Measurements from ENCODE around the gene OR10V1. TPM values are rescaled to one million over a fixed set of nuclear protein-coding genes. Genes with fewer than 3 reads are reported as not detected.

Gene OR10V1
- total RNA-seq, 1 experiment from 2014 or later = not detected

GRCh38 chr11:59678813-59679165 is 34.9 kb downstream of the OR10V1 start:
- in situ Hi-C loops (cut with HindIII; ENCODE audit: low pct_unique_long_range_greater_than_20kb, low sequenced_read_pairs) = no loop called here
- no peak for DNase-seq (ENCODE audit: low read depth, low spot score)

GRCh38 chr11:59678118-59678812 is 35.4 kb downstream of the OR10V1 start:
- DNase-seq (ENCODE audit: low read depth, low spot score) = peak; percentile 2
- in situ Hi-C loops (cut with HindIII; ENCODE audit: low pct_unique_long_range_greater_than_20kb, low sequenced_read_pairs) = no loop called here

GRCh38 chr11:59676205-59676604 is 37.4 kb downstream of the OR10V1 start:
- DNase-seq (ENCODE audit: low read depth, low spot score) = no peak
- in situ Hi-C loops (cut with HindIII; ENCODE audit: low pct_unique_long_range_greater_than_20kb, low sequenced_read_pairs) = no loop called here

- in situ Hi-C loops (cut with HindIII; ENCODE audit: low pct_unique_long_range_greater_than_20kb, low sequenced_read_pairs) = no loop called here
- DNase-seq (ENCODE audit: low read depth, low spot score) = no peak
Observed at GRCh38 chr11:59674291-59674690, 39.4 kb downstream of the OR10V1 start.

GRCh38 chr11:59673291-59673690 is 40.4 kb downstream of the OR10V1 start:
- DNase-seq (ENCODE audit: low read depth, low spot score) = no peak
- in situ Hi-C loops (cut with HindIII; ENCODE audit: low pct_unique_long_range_greater_than_20kb, low sequenced_read_pairs) = no loop called here

GRCh38 chr11:59671471-59671870 is 42.2 kb downstream of the OR10V1 start:
- no peak for DNase-seq (ENCODE audit: low read depth, low spot score)
- in situ Hi-C loops (cut with HindIII; ENCODE audit: low pct_unique_long_range_greater_than_20kb, low sequenced_read_pairs) = no loop called here

GRCh38 chr11:59669611-59670009 is 44.0 kb downstream of the OR10V1 start:
- peak; percentile 53 for DNase-seq (ENCODE audit: low read depth, low spot score)
- in situ Hi-C loops (cut with HindIII; ENCODE audit: low pct_unique_long_range_greater_than_20kb, low sequenced_read_pairs) = no loop called here

GRCh38 chr11:59668950-59669610 is 44.6 kb downstream of the OR10V1 start, which contains the start of gene PATL1:
Gene PATL1 (minus strand): TSS chr11:59669037. CDS start chr11:59668895, 142 bp downstream.
- peak; percentile 97 for DNase-seq (ENCODE audit: low read depth, low spot score)
- in situ Hi-C loops (cut with HindIII; ENCODE audit: low pct_unique_long_range_greater_than_20kb, low sequenced_read_pairs) = no loop called here

GRCh38 chr11:59668188-59668949 is 45.3 kb downstream of the OR10V1 start:
- DNase-seq (ENCODE audit: low read depth, low spot score) = peak; percentile 47
- in situ Hi-C loops (cut with HindIII; ENCODE audit: low pct_unique_long_range_greater_than_20kb, low sequenced_read_pairs) = no loop called here

GRCh38 chr11:59667812-59668187 is 45.8 kb downstream of the OR10V1 start:
- in situ Hi-C loops (cut with HindIII; ENCODE audit: low pct_unique_long_range_greater_than_20kb, low sequenced_read_pairs) = no loop called here
- no peak for DNase-seq (ENCODE audit: low read depth, low spot score)

GRCh38 chr11:59666969-59667368 is 46.7 kb downstream of the OR10V1 start:
- in situ Hi-C loops (cut with HindIII; ENCODE audit: low pct_unique_long_range_greater_than_20kb, low sequenced_read_pairs) = no loop called here
- DNase-seq (ENCODE audit: low read depth, low spot score) = no peak

Other genes starting within 250 kb of the OR10V1 start
- not detected in 2 replicates for gene OR4D10, start 240.5 kb downstream of the OR10V1 start, total RNA-seq (2014; rRNA removed; shearing (Covaris generic))
- not detected in 2 replicates for gene OR4D11, start 210.3 kb downstream of the OR10V1 start, total RNA-seq (2014; rRNA removed; shearing (Covaris generic))
- gene OR4D9, start 202.3 kb downstream of the OR10V1 start, total RNA-seq (2014; rRNA removed; shearing (Covaris generic)) = not detected in 2 replicates
- 17.8 and 21.1 TPM in 2 replicates for gene OSBP, start 98.1 kb downstream of the OR10V1 start, total RNA-seq (2014; rRNA removed; shearing (Covaris generic))
- 18.4 and 21.0 TPM in 2 replicates for gene PATL1, start 44.8 kb downstream of the OR10V1 start, total RNA-seq (2014; rRNA removed; shearing (Covaris generic))
- 75.8 and 82.8 TPM in 2 replicates for gene STX3, start 41.5 kb upstream of the OR10V1 start, total RNA-seq (2014; rRNA removed; shearing (Covaris generic))
- 59.8 and 61.8 TPM in 2 replicates for gene MRPL16, start 96.9 kb upstream of the OR10V1 start, total RNA-seq (2014; rRNA removed; shearing (Covaris generic))
- gene CBLIF, start 131.7 kb upstream of the OR10V1 start, total RNA-seq (2014; rRNA removed; shearing (Covaris generic)) = 0.55 TPM in 1 of 2 replicates, not detected in the other
- gene TCN1, start 152.6 kb upstream of the OR10V1 start, total RNA-seq (2014; rRNA removed; shearing (Covaris generic)) = 219 and 227 TPM in 2 replicates
- not detected in 2 replicates for gene OOSP3, start 164.9 kb upstream of the OR10V1 start, total RNA-seq (2014; rRNA removed; shearing (Covaris generic))
- gene OOSP1, start 224.6 kb upstream of the OR10V1 start, total RNA-seq (2014; rRNA removed; shearing (Covaris generic)) = not detected in 2 replicates

Measured in SK-MEL-5 (cell line).